ENCODE data around the gene ST7. TPM values are rescaled to one million over a fixed set of nuclear protein-coding genes. Genes with fewer than 3 reads are reported as not detected.

Gene ST7
- total RNA-seq, 1 experiment from 2014 or later = 12.9 TPM

- Histone ChIP-seq H2BK12ac (ENCODE audit: insufficient read length, low read depth, low read length) (no peak overlapping the region), H2BK120ac (ENCODE audit: low read depth, low read length, poor library complexity, severe bottlenecking) (no peak overlapping the region), H3K4ac (ENCODE audit: low read depth, low read length) (no peak overlapping the region), H4K20me1 (ENCODE audit: control insufficient read depth, insufficient read depth, insufficient read length) (no peaks in the 10 kb centered on the region), H3T11ph (ENCODE audit: low read length) (no peak overlapping the region), H3K27ac (ENCODE audit: insufficient read length, low read depth, low read length) (no peak overlapping the region), H3K27me3 (ENCODE audit: insufficient read depth, low read length) (no peaks in the 10 kb centered on the region), H3K23ac (ENCODE audit: insufficient read length, low read depth, low read length) (no peak overlapping the region), H3K14ac (ENCODE audit: insufficient read depth, low read length) (no peak overlapping the region), H3K9ac (ENCODE audit: extremely low read depth, insufficient read length, low read length) (no peak overlapping the region), H3K4me2 (ENCODE audit: insufficient read depth, insufficient read length, low read length) (no peak overlapping the region), H3K79me2 (ENCODE audit: insufficient read depth, low read length) (no peaks in the 10 kb centered on the region; the same call in 1 of the 2 replicates), H3K23me2 (ENCODE audit: insufficient read length, low read depth, low read length, poor library complexity, severe bottlenecking) (no peaks in the 10 kb centered on the region), H3K56ac (ENCODE audit: insufficient read length, low read depth, low read length) (no peak overlapping the region), H4K5ac (ENCODE audit: insufficient read length, low read depth, low read length) (no peak overlapping the region), H2AFZ (ENCODE audit: low read length) (no peak overlapping the region), H3K79me1 (ENCODE audit: insufficient read depth, low read depth, low read length, poor library complexity, severe bottlenecking) (no peaks in the 10 kb centered on the region), H3K18ac (ENCODE audit: insufficient read length, low read depth, low read length) (no peak overlapping the region), H4K91ac (ENCODE audit: insufficient read length, low read depth, low read length) (no peak overlapping the region), H2AK5ac (ENCODE audit: insufficient read length, low read length) (no peak overlapping the region), H3K4me1 (ENCODE audit: insufficient read depth, low read length) (no peaks in the 10 kb centered on the region; the same call in none of the 2 replicates), H4K8ac (replicated peaks; ENCODE audit: insufficient read length, low read depth, low read length) (no peak overlapping the region), H2BK5ac (ENCODE audit: insufficient read length, low read length) (no peak overlapping the region), H2BK15ac (ENCODE audit: low read depth, low read length) (no peak overlapping the region), H2BK20ac (ENCODE audit: low read depth, low read length, poor library complexity, severe bottlenecking) (no peak overlapping the region), H3K9me3 (ENCODE audit: control insufficient read depth, low read depth, low read length) (no peaks in the 10 kb centered on the region)
- no peak overlapping the region for H3K27ac Mint-ChIP-seq
- H3K27me3 Mint-ChIP-seq (ENCODE audit: low read depth) = no peaks in the 10 kb centered on the region
- H3K9me3 Mint-ChIP-seq = no peaks in the 10 kb centered on the region
- no peak overlapping the region for H3K4me3 Mint-ChIP-seq
- no peak for DNase-seq
- TF ChIP-seq CTCF (conservative IDR thresholded peaks at IDR 0.05) = no peak
- WGBS (ENCODE audit: extremely low coverage, insufficient read length, low lambda C conversion rate) = no CpG with 5 or more reads among the region's 5 CpGs
- peaks cover 3 to 7% of the 10 kb centered on the region in 2 experiments; a peak in 3 of 4 replicates for H3K4me1 Mint-ChIP-seq
- H3K36me3 Mint-ChIP-seq (ENCODE audit: insufficient read depth in 1 of 3, low read depth in 3 of 3) = no peaks in the 10 kb centered on the region
Observed at GRCh38 chr7:117006907-117007684, 53.8 kb downstream of the ST7 start.
